Ramos (cell line): Measurements from ENCODE around the gene CDR2L.
"Not testable (repeated sequence)": the region's sequence is repeated elsewhere in the genome, so short reads cannot be mapped to it uniquely, and the experiment has no call there.

ENCODE experiments used
- in situ Hi-C: fragments of 300-500 bp; cut with MboI; formaldehyde crosslinking; loops from one replicate; pipeline ENCODE4 v1.14.3; 2022; ENCODE audit warnings: low sequenced_read_pairs; ENCODE audit not compliant: unreplicated experiment

CDR2L gene

GRCh38 chr17:75006653-75007052 lies 19.2 kb downstream of the CDR2L start:
- in situ Hi-C loops = no loop called here

GRCh38 chr17:75008373-75008772 lies 20.9 kb downstream of the CDR2L start:
- in situ Hi-C loops = no loop called here

GRCh38 chr17:75009139-75009724 lies 21.8 kb downstream of the CDR2L start:
- in situ Hi-C loops = no loop called here

- in situ Hi-C loops = no loop called here
These were observed 23.4 kb downstream of the CDR2L start for GRCh38 chr17:75010683-75011400.

GRCh38 chr17:75011401-75012095 lies 24.1 kb downstream of the CDR2L start:
- in situ Hi-C loops = no loop called here

GRCh38 chr17:75012096-75012345 lies 24.6 kb downstream of the CDR2L start:
- in situ Hi-C loops = no loop called here

GRCh38 chr17:75012346-75013091 lies 25.1 kb downstream of the CDR2L start, which contains the start of gene MRPL58:
Gene MRPL58, plus strand, starts transcription at chr17:75012670. Its CDS starts 17 bp downstream, at chr17:75012687.
- in situ Hi-C loops = no loop called here

- in situ Hi-C loops = no loop called here
These were observed 25.7 kb downstream of the CDR2L start for GRCh38 chr17:75013092-75013559.

GRCh38 chr17:75019146-75019545 lies 31.7 kb downstream of the CDR2L start:
- in situ Hi-C loops = no loop called here

- in situ Hi-C loops = no loop called here
These were observed 32.3 kb downstream of the CDR2L start for GRCh38 chr17:75019710-75020109.

- in situ Hi-C loops = no loop called here
These were observed 33.1 kb downstream of the CDR2L start for GRCh38 chr17:75020331-75021110.

GRCh38 chr17:75024686-75025397 lies 37.4 kb downstream of the CDR2L start:
- in situ Hi-C loops = no loop called here

- in situ Hi-C loops = not testable (repeated sequence)
These were observed 37.9 kb downstream of the CDR2L start for GRCh38 chr17:75025398-75025734.

- in situ Hi-C loops = not testable (repeated sequence)
These were observed 39.2 kb downstream of the CDR2L start for GRCh38 chr17:75026650-75027049.

- in situ Hi-C loops = no loop called here
These were observed 42.7 kb downstream of the CDR2L start for GRCh38 chr17:75030161-75030560.

GRCh38 chr17:75031972-75032719 lies 44.7 kb downstream of the CDR2L start:
- in situ Hi-C loops = no loop called here

- in situ Hi-C loops = no loop called here
These were observed 45.4 kb downstream of the CDR2L start for GRCh38 chr17:75032720-75033280.

- in situ Hi-C loops = no loop called here
These were observed 46.2 kb downstream of the CDR2L start for GRCh38 chr17:75033346-75034235.
